SKM-1 (cell line): ENCODE results near the gene HES5.

ENCODE experiments used
- DNase-seq: peaks from one replicate; lab custom pipeline; 2025; ENCODE audit not compliant: unreplicated experiment; lab: John Stamatoyannopoulos, UW

HES5 gene

GRCh38 chr1:2547210-2548067 is 17.4 kb upstream of the HES5 start:
- DNase-seq = no peak

GRCh38 chr1:2546515-2547209 is 16.6 kb upstream of the HES5 start:
- DNase-seq = no peak

- no peak for DNase-seq
Measured at GRCh38 chr1:2545754-2546514, 15.9 kb upstream of the HES5 start.

- no peak for DNase-seq
Measured at GRCh38 chr1:2544875-2545640, 15.0 kb upstream of the HES5 start.

- no peak for DNase-seq
Measured at GRCh38 chr1:2544093-2544874, 14.2 kb upstream of the HES5 start.

GRCh38 chr1:2543543-2544092 is 13.6 kb upstream of the HES5 start:
- DNase-seq = no peak

GRCh38 chr1:2542246-2542915 is 12.3 kb upstream of the HES5 start:
- DNase-seq = no peak

- no peak for DNase-seq
Measured at GRCh38 chr1:2541619-2542245, 11.7 kb upstream of the HES5 start.

- no peak for DNase-seq
Measured at GRCh38 chr1:2540816-2541492, 10.9 kb upstream of the HES5 start.

GRCh38 chr1:2539312-2539907 is 9.3 kb upstream of the HES5 start:
- no peak for DNase-seq

- DNase-seq = no peak
Measured at GRCh38 chr1:2538872-2539271, 8.8 kb upstream of the HES5 start.

- no peak for DNase-seq
Measured at GRCh38 chr1:2538376-2538775, 8.3 kb upstream of the HES5 start.

GRCh38 chr1:2537784-2538115 is 7.7 kb upstream of the HES5 start:
- DNase-seq = no peak

GRCh38 chr1:2535981-2536380 is 5.9 kb upstream of the HES5 start:
- no peak for DNase-seq

GRCh38 chr1:2535455-2535854 is 5.4 kb upstream of the HES5 start:
- DNase-seq = no peak

GRCh38 chr1:2534687-2535441 is 4.8 kb upstream of the HES5 start:
- DNase-seq = no peak

- no peak for DNase-seq
Measured at GRCh38 chr1:2534315-2534686, 4.2 kb upstream of the HES5 start.
